HG02798 (cell line): ENCODE measurements around the gene SEMA3C.

ENCODE experiments used
- ATAC-seq: cut with Tn5 transposase; IDR thresholded peaks from one replicate; pipeline ENCODE4 v1.9.1; 2021; ENCODE audit warnings: mild to moderate bottlenecking; ENCODE audit not compliant: unreplicated experiment, poor library complexity

SEMA3C gene

DNA sequence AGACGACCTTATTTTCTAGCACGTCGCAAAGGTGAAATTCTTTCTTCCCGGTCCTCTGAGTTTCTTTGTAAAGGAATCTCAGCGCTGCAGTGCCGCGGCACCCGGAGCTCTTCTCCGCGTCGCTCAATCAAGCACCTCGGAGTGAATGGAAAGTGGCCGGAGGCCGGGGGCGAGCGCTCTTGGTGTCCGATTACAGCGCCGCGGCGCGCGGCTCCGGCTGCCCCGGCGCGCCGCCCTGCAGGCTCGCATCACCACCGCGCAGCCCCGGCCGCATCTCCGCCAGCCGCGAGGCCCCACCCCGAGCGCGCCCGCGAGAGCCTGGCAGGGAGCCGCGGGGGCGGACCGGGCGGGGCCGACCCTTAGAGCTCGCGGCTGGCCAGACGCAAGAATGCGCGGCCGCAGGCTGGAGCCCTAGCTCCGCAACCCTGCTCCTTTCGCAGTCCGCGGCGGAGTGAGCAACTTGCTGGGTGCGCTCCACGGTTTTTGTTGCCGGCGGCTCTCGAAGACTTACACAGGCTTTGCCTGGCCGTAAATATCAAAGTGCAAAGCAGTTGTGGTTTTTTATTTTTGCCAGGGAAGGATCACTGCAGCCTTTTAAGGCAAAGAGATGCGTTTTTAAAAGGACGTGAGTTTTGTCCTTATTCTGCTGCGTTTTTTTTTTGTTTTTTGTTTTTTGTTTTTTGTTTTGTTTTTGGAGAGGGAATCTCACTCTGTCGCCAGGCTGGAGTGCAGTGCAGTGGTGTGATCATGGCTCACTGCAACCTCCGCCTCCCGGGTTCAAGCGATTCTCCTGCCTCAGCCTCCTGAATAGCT lies at the start of gene SEMA3C:
TSS of gene SEMA3C (minus strand) at position 143 of the 813 bp plus-strand sequence. CDS start 2,270 bp downstream, outside the sequence.
- ATAC-seq = peak; percentile 73

DNA sequence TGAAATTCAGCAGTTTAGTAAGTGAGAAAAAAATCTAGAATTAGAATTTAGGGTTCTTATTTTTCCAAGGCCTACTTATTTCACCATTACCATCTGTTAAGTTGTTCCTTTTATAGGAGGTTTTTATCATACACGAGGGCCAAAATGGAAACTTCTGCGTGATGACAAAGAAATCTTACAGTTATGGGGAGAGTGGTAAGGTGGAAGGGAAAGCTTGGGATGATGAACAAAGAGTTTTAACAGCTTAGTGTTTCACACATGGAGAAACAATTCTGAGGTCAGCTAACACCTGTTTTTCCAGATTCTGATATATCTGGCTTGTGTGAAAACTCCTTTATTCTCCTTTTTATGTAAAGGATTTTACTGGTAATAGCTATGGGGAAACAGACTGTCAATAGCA lies 49.8 kb upstream of the SEMA3C start:
- no peak for ATAC-seq

GRCh38 chr7:80967917-80968297 lies 49.1 kb upstream of the SEMA3C start:
- ATAC-seq = no peak

- no peak for ATAC-seq
These were observed 48.4 kb upstream of the SEMA3C start for GRCh38 chr7:80967071-80967916.

- no peak for ATAC-seq
These were observed 41.5 kb upstream of the SEMA3C start for GRCh38 chr7:80960244-80960795.

GRCh38 chr7:80957226-80957777 lies 38.5 kb upstream of the SEMA3C start:
- ATAC-seq = no peak

GRCh38 chr7:80954191-80954590 lies 35.3 kb upstream of the SEMA3C start:
- no peak for ATAC-seq

DNA sequence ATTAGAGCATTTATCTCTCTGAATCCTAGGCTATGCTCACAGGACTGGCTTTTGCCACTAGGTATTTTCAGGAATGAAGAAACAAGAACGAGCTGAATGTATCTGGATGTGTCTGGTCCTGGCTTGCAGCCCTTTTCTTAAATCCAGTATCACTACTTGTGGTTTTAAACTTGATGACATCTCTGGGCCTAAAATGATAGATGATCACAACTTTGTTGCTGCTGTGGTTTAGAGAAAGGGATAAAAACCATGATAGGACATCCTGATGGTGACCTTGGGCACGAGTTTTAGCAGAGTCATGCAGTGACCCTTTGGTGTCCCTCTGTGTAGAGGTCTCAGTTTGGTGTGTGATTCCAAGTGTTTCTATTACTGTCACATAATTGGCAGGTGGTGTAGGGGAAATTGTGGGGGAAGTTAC lies 31.7 kb upstream of the SEMA3C start:
- no peak for ATAC-seq

DNA sequence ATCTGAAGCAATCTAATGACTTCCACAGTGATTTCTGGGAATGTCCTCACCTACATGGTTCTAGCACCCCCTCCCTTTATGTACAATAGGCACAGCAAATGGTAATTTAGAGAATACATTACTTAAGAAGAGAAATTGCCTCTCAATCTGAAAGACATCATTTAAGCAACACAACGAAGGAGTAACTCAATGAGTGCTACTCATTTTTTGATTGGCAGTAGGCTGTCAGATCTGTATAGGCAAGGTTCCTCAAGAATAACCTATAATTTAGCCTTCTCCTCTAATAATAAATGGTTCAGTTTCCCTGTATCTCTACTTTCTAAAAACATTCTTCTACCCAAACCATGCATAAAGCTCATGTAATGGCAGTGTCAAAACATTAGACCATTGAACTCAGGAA lies 30.6 kb upstream of the SEMA3C start:
- ATAC-seq = no peak

DNA sequence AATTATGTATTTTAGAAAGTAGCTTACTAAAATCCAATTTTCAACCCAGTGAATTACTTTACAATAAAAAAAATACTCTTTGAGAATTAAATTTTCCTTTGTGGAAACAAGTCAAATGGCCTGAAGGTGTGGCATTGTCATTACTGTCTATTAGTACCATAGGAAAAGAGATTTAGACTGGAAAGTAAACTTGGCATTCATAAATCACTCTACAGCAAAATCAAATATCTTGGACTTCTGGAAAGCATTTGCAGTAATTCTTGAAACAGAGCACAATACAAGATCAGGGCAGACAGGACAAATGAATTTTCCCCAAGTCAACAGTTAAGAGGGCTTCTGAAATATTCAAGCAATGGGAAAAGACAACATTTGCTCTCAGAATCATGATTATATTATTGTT lies 28.0 kb upstream of the SEMA3C start:
- no peak for ATAC-seq

DNA sequence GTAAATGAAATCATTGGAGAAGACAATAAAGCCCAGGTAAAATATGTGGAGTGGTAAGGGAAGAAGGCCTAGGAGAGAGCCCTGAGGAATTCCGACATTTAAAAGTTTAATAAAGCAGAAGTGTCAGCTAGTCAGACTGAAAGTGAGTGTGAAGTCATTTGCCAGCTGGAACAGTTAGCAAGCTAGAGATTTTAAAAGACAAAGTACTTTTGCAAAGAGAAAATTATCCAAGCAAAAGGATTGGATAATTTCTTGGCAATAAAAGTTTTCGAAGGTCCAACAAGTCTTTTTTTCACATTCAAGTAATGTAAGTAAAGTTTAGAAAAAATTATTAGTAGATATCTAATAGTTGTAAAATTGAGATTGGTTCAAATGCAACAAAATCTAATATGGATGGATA lies 27.1 kb upstream of the SEMA3C start:
- ATAC-seq = no peak

DNA sequence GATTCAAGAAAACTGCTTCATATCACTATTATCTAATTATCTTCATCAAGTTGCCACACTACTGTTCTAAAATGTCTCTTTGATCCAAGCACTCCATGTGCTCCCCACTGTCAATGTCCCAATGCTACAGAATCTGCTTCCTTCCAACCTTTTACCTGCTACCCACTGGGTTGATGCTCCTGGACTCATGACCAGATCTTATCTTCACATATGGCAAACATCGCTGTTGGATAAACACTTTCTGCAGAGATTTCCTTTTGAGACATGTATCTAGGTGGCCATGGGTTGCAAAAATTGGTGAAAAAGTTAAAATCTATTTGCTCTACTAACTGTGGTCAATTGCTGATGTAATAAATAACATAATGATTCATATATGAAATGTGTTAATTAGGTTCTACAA lies 24.5 kb upstream of the SEMA3C start:
- ATAC-seq = no peak

GRCh38 chr7:80942261-80943041 lies 23.6 kb upstream of the SEMA3C start:
- ATAC-seq = no peak

DNA sequence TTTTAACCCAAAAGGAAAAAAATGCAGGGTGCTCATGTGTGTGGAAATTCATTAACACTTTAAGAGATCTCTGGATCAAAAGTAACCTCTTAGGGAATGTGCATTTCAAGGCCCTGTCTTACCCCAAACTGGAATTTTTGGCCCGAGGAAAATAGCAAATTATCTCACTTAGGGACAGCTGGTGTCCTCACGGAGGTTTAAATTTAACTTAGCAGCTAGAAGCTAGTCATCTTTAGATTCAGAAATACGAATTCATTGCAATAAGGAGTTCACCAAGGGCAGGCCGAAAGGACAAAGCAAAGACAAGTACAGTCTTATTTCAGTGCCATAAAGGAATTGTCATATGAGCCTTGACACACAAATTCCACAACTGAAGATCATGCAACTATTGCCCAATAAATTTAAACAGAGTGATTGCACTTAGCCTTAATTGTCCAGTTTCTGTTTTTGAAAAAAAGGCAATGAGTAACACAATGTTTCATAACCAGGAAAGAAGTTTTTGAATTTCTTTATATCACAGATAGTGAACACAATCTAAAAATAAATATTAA lies 22.4 kb upstream of the SEMA3C start:
- ATAC-seq = no peak

DNA sequence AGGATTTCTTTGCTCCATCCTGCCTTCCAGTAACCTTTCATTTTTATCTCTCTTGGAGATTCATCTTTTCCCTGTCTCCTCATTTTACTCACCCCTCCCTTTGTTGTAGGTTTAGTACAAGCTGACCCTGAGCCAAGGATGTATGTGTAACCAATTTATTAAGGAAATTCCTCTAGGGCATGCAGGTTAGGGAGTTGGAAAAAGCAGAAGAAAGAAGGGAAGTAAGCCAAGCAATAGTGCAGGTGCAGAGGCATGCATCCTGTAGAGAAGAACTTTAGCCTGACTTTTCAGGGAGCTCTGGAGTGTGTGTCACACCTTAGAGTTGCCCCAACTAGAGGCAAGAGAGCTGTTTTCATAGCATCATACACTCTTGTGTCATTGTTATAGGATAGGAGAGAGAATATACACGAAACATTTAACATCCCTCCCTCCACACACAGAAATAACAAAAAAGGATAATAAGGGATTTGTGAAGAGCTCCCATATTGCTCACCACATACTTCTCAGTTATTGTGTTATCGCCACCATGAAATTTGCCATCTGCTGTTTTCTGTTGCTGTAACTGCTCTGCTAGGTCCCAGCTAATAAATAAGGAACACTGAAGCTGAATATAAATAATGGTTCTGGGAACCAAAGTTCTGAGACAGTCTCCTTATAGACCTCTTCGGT lies 21.8 kb upstream of the SEMA3C start:
- no peak for ATAC-seq

GRCh38 chr7:80937336-80937735 lies 18.5 kb upstream of the SEMA3C start:
- ATAC-seq = no peak

- no peak for ATAC-seq
These were observed 17.3 kb upstream of the SEMA3C start for GRCh38 chr7:80935991-80936780.

DNA sequence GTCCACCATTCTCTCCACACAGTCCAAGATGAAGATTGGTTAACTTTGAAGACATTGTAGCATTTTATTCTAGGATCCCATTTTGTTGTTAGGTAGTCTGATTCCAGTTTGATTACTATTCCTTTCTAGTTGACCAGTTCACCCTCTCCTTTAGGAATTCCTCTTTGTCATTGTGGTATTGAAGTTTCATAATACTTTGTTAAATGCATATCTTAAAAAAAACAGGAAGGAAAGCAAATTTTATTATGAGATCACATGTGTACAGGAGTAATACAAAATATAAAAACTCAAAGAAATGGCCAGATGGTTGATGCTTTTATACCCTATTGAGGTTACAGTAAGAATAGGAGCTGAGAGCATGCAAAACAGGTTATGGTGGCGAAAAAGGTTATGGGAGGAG lies 15.5 kb upstream of the SEMA3C start:
- no peak for ATAC-seq

- ATAC-seq = no peak
These were observed 13.7 kb upstream of the SEMA3C start for GRCh38 chr7:80932536-80932935.
